Neural cell (in vitro differentiated cells): Measurements from ENCODE around the gene PTPRN2. TPM values are rescaled to one million over a fixed set of nuclear protein-coding genes. Genes with fewer than 3 reads are reported as not detected.

Experiments used
- H2AFZ ChIP-seq: fragments of 200-600, 300-800 bp; sonication (generic), shearing (Covaris generic); 2 replicates; pipeline ENCODE4 v1.6.0; 2014; ENCODE audit warnings: low read depth, mild to moderate bottlenecking, antibody characterized with exemption, low read length, moderate library complexity
- H3F3A ChIP-seq: fragments of 200-600 bp; shearing (Covaris generic); 2 replicates; pipeline ENCODE4 v1.6.1; 2016; ENCODE audit warnings: mild to moderate bottlenecking, moderate library complexity, mixed read lengths, antibody characterized with exemption, low read length; ENCODE audit not compliant: insufficient read depth, poor library complexity, severe bottlenecking
- H3K27ac ChIP-seq: fragments of 200-600, 300-800 bp; sonication (generic), shearing (Covaris generic); 2 replicates; pipeline ENCODE4 v1.5.1; 2014; ENCODE audit warnings: mild to moderate bottlenecking, low read length, moderate library complexity
- H3K27me3 ChIP-seq: fragments of 300-800, 200-600 bp; sonication (generic), shearing (Covaris generic); 2 replicates; pipeline ENCODE4 v1.6.0; 2014; ENCODE audit warnings: mild to moderate bottlenecking, low read depth, low read length, moderate library complexity; ENCODE audit not compliant: insufficient read depth
- H3K36me3 ChIP-seq: fragments of 300-800, 200-600 bp; sonication (generic), shearing (Covaris generic); 2 replicates; pipeline ENCODE4 v1.5.1; 2014; ENCODE audit warnings: mild to moderate bottlenecking, antibody characterized with exemption, low read length, moderate library complexity; ENCODE audit not compliant: insufficient read depth
- H3K4me2 ChIP-seq: fragments of 300-800, 200-600 bp; sonication (generic), shearing (Covaris generic); 2 replicates; pipeline ENCODE4 v1.6.0; 2014; ENCODE audit warnings: mild to moderate bottlenecking, low read length
- H3K4me3 ChIP-seq: fragments of 300-800, 200-600 bp; sonication (generic), shearing (Covaris generic); 2 replicates; pipeline ENCODE4 v1.5.1; 2014; ENCODE audit warnings: mild to moderate bottlenecking, low read length, moderate library complexity
- H3K79me2 ChIP-seq: fragments of 200-600 bp; shearing (Covaris generic); replicated peaks from 2 replicates; pipeline ENCODE4 v1.6.0; 2014; ENCODE audit warnings: mild to moderate bottlenecking, low read length, moderate library complexity; ENCODE audit not compliant: insufficient read depth
- H3K9ac ChIP-seq: fragments of 300-800, 200-600 bp; sonication (generic), shearing (Covaris generic); 2 replicates; pipeline ENCODE4 v1.6.1; 2016; ENCODE audit warnings: mild to moderate bottlenecking, low read length, mixed read lengths
- H3K9me2 ChIP-seq: fragments of 200-600 bp; shearing (Covaris generic); 2 replicates; pipeline ENCODE4 v1.6.1; 2016; ENCODE audit warnings: mild to moderate bottlenecking, low read length, mixed read lengths; ENCODE audit not compliant: insufficient read depth
- H3K9me3 ChIP-seq: fragments of 200-600, 300-800 bp; sonication (generic), shearing (Covaris generic); 2 replicates; pipeline ENCODE4 v1.6.1; 2016; ENCODE audit warnings: mild to moderate bottlenecking, mixed run types, low read length, moderate library complexity, mixed read lengths
- H4K20me1 ChIP-seq: fragments of 200-600 bp; shearing (Covaris generic); 2 replicates; pipeline ENCODE4 v1.6.1; 2016; ENCODE audit warnings: mild to moderate bottlenecking, mixed run types; ENCODE audit not compliant: insufficient read depth
- CTCF ChIP-seq: fragments of 450-650 bp; IDR thresholded peaks from 2 replicates; pipeline ENCODE4 v1.5.1; 2014; ENCODE audit warnings: antibody characterized with exemption, mild to moderate bottlenecking, moderate library complexity; ENCODE audit not compliant: poor library complexity, severe bottlenecking
- EP300 ChIP-seq: fragments of 450-650 bp; conservative IDR thresholded peaks from 2 replicates; pipeline ENCODE4 v1.6.1; 2014; ENCODE audit warnings: antibody characterized with exemption, mild to moderate bottlenecking, moderate library complexity; ENCODE audit not compliant: poor library complexity, severe bottlenecking
- EZH2 ChIP-seq: fragments of 200-600, 300-800 bp; shearing (Covaris generic), sonication (generic); IDR thresholded peaks from 2 replicates; pipeline ENCODE4 v1.6.1; 2014; ENCODE audit warnings: antibody characterized with exemption, low read length, borderline replicate concordance, mild to moderate bottlenecking; ENCODE audit not compliant: insufficient read depth, poor library complexity, severe bottlenecking
- MXI1 ChIP-seq: fragments of 450-650 bp; conservative IDR thresholded peaks from 2 replicates; pipeline ENCODE4 v1.6.1; 2014; ENCODE audit warnings: antibody characterized with exemption, mild to moderate bottlenecking; ENCODE audit not compliant: poor library complexity, severe bottlenecking
- POLR2AphosphoS5 ChIP-seq: IDR thresholded peaks from 2 replicates; pipeline ENCODE4 v1.6.1; 2012
- RAD21 ChIP-seq: fragments of 450-650 bp; conservative IDR thresholded peaks from 2 replicates; pipeline ENCODE4 v1.6.1; 2014; ENCODE audit warnings: antibody characterized with exemption, mild to moderate bottlenecking, moderate library complexity
- REST ChIP-seq: IDR thresholded peaks from 2 replicates; pipeline ENCODE4 v1.6.1; 2012; ENCODE audit warnings: borderline replicate concordance
- SMC3 ChIP-seq: fragments of 450-650 bp; conservative IDR thresholded peaks from 2 replicates; pipeline ENCODE4 v1.6.1; 2014; ENCODE audit warnings: antibody characterized with exemption, mild to moderate bottlenecking, moderate library complexity; ENCODE audit not compliant: poor library complexity
- TAF1 ChIP-seq: IDR thresholded peaks from 2 replicates; pipeline ENCODE4 v1.6.1; 2012; ENCODE audit warnings: low read depth
- polyA plus RNA-seq: library from polyadenylated mRNA; depleted of rRNA; stranded (reverse); fragments of >200 nt; gene quantifications from 2 replicates; pipeline ENCODE4 v1.2.3, GENCODE V29; 2014

Gene PTPRN2
- polyA plus RNA-seq, 1 donor from 2014 or later, result 31.0 TPM

DNA sequence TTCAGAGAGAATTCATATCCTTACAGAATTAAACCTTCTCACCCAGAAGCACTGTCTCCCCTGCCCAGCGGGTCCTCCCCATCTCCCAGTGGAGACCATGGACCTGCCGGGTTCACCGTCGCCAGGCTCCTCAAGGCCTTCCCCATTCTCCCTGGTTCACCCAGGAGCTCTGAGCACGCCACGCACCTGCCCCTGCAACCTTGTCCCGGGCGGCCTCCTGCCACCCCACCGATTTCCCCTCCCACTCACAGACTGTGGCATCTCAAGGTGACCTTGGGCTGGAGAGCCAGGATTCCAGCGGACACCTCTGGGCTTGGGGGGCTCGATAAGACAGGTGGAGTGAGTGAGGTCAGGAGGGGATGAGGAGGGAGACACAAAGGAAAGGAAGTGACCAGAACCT lies 135.3 kb downstream of the PTPRN2 start:
- Histone ChIP-seq H3K27ac (peak overlapping the region; percentile 20), H3F3A (no peaks in the 10 kb centered on the region), H3K4me2 (no peak overlapping the region), H3K9me3 (no peaks in the 10 kb centered on the region), H3K27me3 (no peaks in the 10 kb centered on the region), H3K4me3 (no peak overlapping the region), H3K79me2 (no peaks in the 10 kb centered on the region), H3K36me3 (no peaks in the 10 kb centered on the region), H3K9me2 (no peaks in the 10 kb centered on the region), H3K9ac (no peak overlapping the region), H2AFZ (no peak overlapping the region), H4K20me1 (no peaks in the 10 kb centered on the region)
- TF ChIP-seq TAF1 (no peak), EZH2 (no peak)

DNA sequence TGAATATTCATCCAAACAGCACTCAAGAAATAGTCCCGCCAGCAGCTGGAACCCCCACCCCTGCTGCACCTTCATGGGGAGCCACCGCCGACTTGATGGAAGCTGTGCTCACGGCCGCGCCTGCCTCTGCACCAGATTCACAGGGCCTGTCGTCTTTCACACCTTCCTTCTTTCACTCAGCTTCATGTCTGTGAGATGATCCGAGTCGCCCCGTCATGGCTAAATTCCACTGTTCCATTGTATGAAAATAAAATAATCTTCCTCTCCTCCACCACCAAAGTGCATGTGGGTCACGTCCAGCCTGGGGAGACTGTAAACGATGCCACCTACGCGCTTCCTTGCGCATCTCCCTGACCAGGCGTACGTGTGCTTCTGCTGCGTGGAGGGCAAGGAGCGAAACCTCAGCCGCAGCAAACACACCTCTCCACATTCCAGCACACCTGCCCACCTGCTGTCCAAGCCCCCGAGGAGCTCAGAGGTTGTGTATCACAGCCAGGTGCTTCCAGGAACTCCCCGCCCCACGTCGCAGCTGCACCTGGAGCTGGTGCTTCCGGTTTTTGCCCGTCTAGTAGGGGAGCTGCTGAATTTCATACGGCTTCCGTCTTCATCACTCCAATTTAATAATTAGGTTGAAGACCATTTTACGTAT lies 137.0 kb downstream of the PTPRN2 start:
- Histone ChIP-seq H3K9me3 (no peaks in the 10 kb centered on the region), H3K36me3 (no peaks in the 10 kb centered on the region)
- TF ChIP-seq MXI1, result no peak
- TF ChIP-seq EZH2, result no peak
- no peak for TF ChIP-seq RAD21
- no peak for TF ChIP-seq POLR2AphosphoS5
- TF ChIP-seq EP300, result no peak
- no peak for TF ChIP-seq REST
- no peak for TF ChIP-seq SMC3
- TF ChIP-seq CTCF, result no peak
- TF ChIP-seq TAF1, result no peak

More for the DNA sequence above, 137.0 kb downstream of the PTPRN2 start:
- Histone ChIP-seq H4K20me1 (no peaks in the 10 kb centered on the region), H3K27me3 (no peaks in the 10 kb centered on the region), H3K4me2 (no peak overlapping the region), H3F3A (no peaks in the 10 kb centered on the region), H2AFZ (no peak overlapping the region), H3K9ac (no peak overlapping the region), H3K79me2 (no peaks in the 10 kb centered on the region), H3K4me3 (no peak overlapping the region), H3K9me2 (no peaks in the 10 kb centered on the region), H3K27ac (no peak overlapping the region)
